ENCODE measurements around the gene FBLN1.
"Not testable (repeated sequence)": the region's sequence is repeated elsewhere in the genome, so short reads cannot be mapped to it uniquely, and the experiment has no call there.

The FBLN1 gene

DNA sequence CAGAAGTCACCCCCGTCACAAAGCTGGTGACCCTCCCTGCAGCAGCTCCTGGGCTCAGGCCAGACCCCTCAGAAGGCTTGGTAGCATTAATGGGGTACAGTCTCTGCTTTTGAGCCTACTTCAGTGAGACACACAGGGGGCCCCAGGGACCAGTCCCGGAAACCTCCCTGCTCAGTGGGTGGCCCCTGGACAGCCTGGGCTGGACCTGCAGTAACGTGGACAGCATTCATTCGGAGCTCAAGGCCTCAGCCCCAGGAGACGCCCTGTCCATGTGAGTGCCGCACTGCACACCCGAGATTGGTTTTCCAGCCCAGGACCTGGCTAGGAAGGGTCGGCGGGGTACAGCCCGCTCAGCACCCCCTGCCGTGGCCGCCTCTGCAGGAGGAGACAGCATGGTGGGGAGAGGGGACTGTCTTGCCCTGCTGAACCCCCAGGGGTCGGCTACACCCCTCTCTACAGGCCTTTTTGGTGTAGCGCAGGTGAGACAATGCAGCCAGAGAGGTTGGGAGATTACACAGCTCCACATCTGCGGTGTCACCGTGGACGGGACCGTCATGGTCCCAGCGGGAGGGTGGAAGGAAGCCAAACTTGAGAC is 83.4 kb downstream of the FBLN1 start:
- DNase-seq (ENCODE audit: low spot score), result no peak

GRCh38 chr22:45586651-45587405 is 84.1 kb downstream of the FBLN1 start:
- no peak for DNase-seq (ENCODE audit: low spot score)

- no peak for DNase-seq (ENCODE audit: low spot score)
These were observed 85.2 kb downstream of the FBLN1 start for GRCh38 chr22:45587638-45588505.

- no peak for DNase-seq (ENCODE audit: low spot score)
These were observed 86.9 kb downstream of the FBLN1 start for GRCh38 chr22:45589556-45589955.

DNA sequence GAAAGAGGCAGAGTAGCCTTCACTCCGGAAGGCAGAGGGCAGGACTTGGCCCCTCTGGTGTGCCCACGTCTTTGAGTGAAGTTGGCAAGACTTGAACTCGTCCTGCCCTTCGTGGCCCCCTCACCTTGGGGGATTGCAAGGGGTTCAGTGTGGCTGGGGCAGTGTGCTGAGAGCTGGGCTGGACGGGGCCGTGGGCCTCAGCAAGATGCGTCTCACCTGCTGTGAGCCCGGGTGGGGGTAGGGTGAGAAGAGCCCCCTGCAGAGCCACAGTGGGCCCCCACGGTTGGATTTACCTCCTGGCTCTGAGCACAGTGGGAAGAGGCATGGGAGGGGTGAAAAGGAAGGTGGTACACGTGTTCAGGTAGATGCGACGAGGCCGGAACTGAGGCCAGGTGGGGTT is 87.6 kb downstream of the FBLN1 start:
- DNase-seq (ENCODE audit: low spot score), result no peak

DNA sequence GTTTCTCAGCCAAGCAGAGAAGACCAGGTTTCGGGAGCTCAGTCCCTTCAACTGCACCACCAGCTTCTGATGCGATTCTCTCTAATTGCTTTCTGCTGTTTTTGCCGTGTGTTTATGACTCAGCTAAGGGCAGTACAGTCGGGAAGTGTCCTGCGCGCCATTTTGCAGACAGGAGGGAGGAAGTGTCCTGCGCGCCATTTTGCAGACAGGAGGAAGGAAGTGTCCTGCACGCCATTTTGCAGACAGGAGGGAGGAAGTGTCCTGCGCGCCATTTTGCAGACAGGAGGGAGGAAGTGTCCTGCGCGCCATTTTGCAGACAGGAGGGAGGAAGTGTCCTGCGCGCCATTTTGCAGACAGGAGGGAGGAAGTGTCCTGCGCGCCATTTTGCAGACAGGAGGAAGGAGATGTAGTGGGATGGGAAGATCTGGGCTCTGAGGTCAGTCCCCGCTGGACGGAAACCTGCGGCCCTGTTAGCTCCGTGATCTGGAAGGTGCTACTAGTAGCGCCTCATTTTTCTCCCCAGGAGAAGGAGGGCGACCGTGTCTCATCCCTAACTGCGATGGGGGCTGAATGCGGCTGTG is 89.0 kb downstream of the FBLN1 start:
- DNase-seq (ENCODE audit: low spot score), result not testable (repeated sequence)

DNA sequence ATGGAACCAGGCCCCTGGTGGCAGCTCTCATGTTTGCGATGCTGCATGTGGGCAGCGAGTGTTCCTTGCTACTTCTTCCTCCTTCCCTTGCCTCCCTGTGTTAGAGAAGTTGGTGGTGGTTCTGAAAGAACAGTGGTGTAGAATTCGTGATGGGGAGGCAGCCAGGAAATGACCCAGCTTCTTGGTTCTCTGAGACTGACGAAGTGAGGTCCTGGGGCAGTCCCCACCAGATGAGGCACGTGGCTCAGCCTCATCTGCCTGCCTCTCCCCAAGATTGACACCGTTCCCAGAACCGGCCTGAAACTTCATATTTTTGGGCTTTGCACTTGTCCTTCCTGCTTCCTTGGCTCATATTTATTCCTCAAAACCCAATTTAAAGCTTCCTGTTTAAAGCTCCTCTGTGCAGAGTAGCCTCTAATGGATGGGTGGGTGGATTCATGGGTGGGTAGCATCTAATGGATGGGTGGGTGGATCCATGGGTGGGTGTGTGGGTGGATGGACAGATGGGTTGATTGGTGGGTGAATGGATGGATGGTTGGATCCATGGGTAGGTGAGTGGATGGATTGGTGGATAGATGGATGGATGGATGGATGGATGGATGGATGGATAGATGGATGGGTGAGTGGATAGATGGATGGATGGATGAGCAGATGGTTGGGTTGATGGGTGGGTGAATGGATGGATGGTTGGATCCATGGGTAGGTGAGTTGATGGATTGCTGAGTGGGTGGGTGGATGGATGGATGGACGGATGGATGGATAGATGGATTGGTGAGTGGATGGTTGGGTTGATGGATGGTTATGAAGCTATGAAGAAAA is 91.6 kb downstream of the FBLN1 start:
- no peak for DNase-seq (ENCODE audit: low spot score)

GRCh38 chr22:45597460-45598192 is 94.9 kb downstream of the FBLN1 start:
- DNase-seq (ENCODE audit: low spot score), result no peak

DNA sequence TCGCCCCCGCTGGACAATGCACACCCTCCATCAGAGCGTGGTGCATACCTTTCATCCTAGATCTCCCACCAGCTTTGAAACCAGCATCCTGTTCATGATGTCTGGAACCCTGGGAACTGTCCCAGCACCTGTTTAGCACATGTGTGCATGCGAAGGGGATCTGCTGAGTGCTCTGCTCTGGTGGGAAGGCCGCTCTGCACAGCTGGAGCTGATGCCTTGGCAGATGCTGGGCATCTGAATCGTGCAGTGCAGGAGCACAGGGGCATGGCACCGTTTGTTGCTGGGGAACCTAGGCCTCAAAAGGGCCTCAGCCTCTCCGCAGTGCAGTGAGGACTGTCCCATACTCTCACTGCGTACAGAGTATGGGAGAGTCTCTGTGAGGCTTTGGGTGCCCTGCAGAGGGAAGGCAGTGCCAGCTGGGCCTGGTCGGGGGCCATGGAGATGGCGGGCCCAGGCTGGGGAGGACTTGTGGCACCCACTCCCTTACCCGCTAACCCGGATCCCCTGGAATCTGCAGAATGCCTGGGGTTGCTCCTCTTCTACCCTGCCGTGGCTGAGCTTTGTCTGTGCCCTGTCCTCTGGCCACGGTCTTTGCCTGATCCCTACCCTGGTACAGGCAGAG is 96.0 kb downstream of the FBLN1 start:
- DNase-seq (ENCODE audit: low spot score), result no peak

DNA sequence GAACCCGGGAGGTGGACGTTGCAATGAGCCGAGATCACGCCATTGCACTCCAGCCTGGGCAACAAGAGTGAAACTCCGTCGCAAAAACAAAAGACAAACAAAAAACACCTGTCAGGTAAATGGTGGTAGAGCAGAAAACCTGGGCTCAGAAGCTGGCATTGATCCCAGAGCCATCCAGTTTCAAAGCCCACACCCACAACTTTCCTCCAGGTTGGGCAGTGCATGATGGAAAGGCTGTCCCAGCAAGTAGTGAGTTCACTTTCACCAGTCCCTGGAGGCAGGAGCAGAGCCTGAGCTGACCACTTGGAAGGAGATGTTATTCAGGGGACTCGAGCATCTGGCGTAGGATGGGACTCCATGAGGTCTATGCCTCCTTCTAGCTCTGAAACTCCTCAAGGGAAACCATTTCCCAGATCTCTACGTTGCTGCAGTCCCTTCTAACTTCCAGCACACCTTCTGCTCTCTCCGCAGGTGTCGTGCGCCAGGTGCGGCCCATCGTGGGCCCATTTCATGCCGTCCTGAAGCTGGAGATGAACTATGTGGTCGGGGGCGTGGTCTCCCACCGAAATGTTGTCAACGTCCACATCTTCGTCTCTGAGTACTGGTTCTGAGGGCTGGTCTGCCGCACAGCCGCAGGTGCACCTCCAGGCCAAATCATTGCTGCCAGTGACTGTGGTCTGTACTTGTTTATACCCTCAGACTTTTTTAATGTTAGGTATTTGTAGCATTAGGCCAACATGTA is 97.3 kb downstream of the FBLN1 start:
- no peak for DNase-seq (ENCODE audit: low spot score)

DNA sequence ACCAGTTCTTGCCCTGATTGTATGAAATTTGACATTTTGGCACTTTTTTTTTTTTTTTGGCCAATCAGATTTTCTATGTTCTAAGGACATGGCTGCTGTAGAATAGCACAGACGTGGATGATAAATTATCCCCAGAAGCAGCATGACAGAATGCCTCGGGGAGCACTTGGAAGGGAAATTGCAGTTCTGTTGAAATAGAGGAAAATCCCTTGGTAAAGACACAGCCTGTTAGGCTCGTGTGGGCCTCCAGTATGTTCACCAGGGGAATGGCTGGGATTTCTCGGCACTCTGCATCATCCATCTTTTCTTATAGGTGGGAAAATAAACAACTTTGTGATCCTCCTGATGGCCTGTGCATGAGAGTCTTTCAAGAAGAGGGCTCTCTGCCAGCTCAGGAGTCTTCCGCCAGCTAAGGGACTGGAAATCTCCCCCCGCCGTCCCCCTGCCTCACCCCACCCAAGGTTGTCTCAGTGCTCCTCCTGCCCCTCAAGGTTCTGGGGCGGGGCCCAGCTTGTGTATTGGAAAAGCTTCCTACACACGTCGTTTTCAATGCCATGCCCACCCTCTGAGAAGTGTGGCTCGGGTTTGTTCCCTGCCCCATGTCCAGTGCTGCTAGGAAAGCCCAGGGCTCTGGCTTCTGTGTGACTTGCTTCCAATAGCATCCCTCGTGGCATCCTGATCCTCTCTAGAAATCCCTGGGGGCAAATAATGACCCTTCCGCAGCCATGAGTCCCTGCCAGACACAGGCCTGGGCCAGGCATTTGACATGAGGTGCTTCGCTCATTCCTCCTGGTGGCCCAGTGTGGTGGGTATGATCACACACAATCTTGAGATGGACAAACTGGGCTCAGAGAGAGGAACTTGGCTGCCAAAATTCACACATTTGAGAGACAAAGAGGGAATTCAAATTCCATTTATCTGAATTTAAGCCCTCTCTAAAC is 98.4 kb downstream of the FBLN1 start:
- DNase-seq (ENCODE audit: low spot score), result no peak

GRCh38 chr22:45602004-45602733 is 99.5 kb downstream of the FBLN1 start:
- DNase-seq (ENCODE audit: low spot score), result no peak

DNA sequence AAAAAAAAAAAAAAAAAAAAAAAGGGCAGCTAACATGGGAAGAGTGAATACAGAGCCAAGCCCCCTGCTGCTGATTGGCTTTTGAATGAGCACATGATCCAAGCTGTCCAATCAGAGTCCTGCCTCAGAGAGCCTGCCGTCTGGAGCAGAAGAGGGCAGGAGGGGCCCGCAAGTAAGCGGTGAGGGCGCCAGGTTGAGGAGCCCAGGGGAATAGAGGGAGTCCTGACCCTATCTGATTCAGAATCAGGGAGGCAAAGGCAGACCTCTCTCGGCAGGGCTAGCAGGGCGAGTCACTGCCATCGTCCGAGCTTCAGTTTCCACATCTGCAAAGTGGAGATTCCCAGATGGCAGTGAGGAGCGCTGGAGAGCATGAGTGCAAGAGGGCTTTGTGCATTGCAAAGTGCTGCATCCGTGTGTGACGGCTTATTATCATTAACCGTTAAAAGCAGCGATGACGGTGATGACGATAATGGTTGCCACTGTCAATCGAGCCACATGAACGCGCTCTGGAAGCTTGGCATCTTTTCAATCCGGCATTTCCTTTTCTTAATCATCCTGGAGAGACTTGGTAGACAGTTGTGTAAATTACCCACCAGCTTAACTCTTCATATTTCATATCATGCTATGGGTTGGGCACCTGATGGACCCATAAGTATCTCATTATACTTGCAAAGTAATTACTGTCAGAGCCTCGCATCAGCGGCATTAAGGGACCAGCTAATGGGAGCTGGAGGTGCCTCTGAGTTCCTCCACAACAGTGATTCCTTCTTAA is 100.3 kb downstream of the FBLN1 start:
- DNase-seq (ENCODE audit: low spot score), result no peak

DNA sequence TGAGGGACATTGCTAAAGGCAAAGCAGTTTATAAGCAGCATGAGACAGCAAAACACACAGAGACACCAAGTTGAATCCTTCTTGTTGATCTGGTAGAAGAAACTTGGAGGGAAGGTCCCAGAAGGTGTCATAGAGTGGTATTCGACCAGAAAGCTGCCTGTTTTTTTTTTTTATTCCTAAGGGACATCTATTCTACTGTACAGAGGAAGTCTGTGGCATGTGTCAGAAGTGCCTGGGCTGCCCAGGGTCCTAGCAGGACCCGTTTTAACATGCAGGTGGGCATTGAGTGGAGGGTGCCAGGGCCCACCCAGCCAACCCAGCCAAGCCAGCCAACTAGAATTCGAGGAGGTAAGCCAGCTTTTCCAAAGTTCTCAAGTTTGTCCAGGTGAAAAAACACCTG is 100.9 kb downstream of the FBLN1 start:
- no peak for DNase-seq (ENCODE audit: low spot score)

GRCh38 chr22:45608045-45608444 is 105.4 kb downstream of the FBLN1 start:
- not testable (repeated sequence) for DNase-seq (ENCODE audit: low spot score)

GRCh38 chr22:45608763-45609180 is 106.1 kb downstream of the FBLN1 start:
- no peak for DNase-seq (ENCODE audit: low spot score)

DNA sequence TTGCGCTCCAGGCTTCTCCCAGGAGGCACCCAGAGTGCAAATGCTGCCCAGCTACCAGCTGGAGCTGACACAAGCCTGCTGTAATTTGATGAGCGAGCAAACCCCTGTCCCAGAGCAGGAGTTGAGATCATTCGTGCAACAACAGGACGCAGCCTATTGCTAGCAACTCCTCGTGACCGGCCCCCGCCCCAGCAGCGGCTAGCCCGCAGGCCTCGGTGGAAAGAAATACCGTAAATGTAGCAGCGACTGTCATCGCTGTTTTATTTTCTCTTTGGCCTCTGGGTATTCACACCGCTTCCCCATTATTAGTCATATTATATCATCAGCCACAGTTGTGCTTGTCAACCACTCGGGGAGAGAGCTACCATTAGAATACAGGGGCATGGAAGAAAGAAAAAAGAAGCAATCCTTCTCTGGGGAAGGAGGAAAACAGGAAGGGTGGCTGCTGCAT is 109.8 kb downstream of the FBLN1 start:
- no peak for DNase-seq (ENCODE audit: low spot score)

Measured in pons (tissue), 1 donor.